IMR-90 (cell line): Measurements from ENCODE around the gene RAB20. TPM values are rescaled to one million over a fixed set of nuclear protein-coding genes. Genes with fewer than 3 reads are reported as not detected.

ENCODE experiments used
- ATAC-seq: fragments of 200-7000 bp; cut with Tn5 transposase; 2 replicates; pipeline ENCODE4 v1.9.1; 2020; ENCODE audit warnings: low read depth, mild to moderate bottlenecking, moderate library complexity
- BruUV-seq: library from RNA; stranded (reverse); fragments of 400-500 nt; replicated peaks from 2 replicates; lab custom pipeline; 2021; lab: Mats Ljungman, UMichigan
- CTCF ChIA-PET: fragments of 300-600 bp; formaldehyde crosslinking; extraction: SDS; loops from one replicate; lab custom pipeline; 2021; ENCODE audit warnings: antibody characterized with exemption; lab: Yijun Ruan, JAX
- POLR2A ChIA-PET: fragments of 300-600 bp; sonication (Branson Sonifier 250); formaldehyde crosslinking; loops from one replicate; lab custom pipeline; 2022; ENCODE audit warnings: antibody characterized with exemption; ENCODE audit not compliant: unreplicated experiment; lab: Charles Lee
- DNase-seq: peaks from one replicate; pipeline ENCODE4 v3.0.0; 2013
- H2AFZ ChIP-seq: replicated peaks from 2 replicates; pipeline ENCODE3; 2013; ENCODE audit warnings: low read length, mild to moderate bottlenecking; ENCODE audit not compliant: poor library complexity
- H2AK5ac ChIP-seq: 2 replicates; pipeline ENCODE4 v1.6.1; 2013; ENCODE audit warnings: low read depth, low read length, inconsistent platforms
- H2AK9ac ChIP-seq: replicated peaks from 2 replicates; pipeline ENCODE3; 2013; ENCODE audit warnings: mild to moderate bottlenecking, low read depth, low read length, moderate library complexity; ENCODE audit not compliant: poor library complexity
- H2BK120ac ChIP-seq: 2 replicates; pipeline ENCODE4 v1.6.1; 2013; ENCODE audit warnings: low read depth, low read length, inconsistent platforms
- H2BK15ac ChIP-seq: 3 replicates; pipeline ENCODE4 v1.6.1; 2013; ENCODE audit warnings: low read depth, low read length, inconsistent platforms
- H2BK20ac ChIP-seq: 2 replicates; pipeline ENCODE4 v1.6.1; 2013; ENCODE audit warnings: low read depth, mild to moderate bottlenecking, inconsistent platforms, low read length, moderate library complexity
- H2BK5ac ChIP-seq: 2 replicates; pipeline ENCODE4 v1.6.1; 2013; ENCODE audit warnings: mild to moderate bottlenecking, low read depth, low read length, inconsistent platforms; ENCODE audit not compliant: poor library complexity, severe bottlenecking
- H3K14ac ChIP-seq: replicated peaks from 2 replicates; pipeline ENCODE4 v1.6.1; 2013; ENCODE audit warnings: low read depth, low read length, inconsistent platforms
- H3K18ac ChIP-seq: 2 replicates; pipeline ENCODE4 v1.6.1; 2013; ENCODE audit warnings: low read depth, low read length, control low read depth
- H3K23ac ChIP-seq: 2 replicates; pipeline ENCODE4 v1.6.1; 2013; ENCODE audit warnings: low read depth, low read length, inconsistent platforms
- H3K27ac ChIP-seq: 2 replicates; pipeline ENCODE4 v1.5.1; 2013; ENCODE audit warnings: mild to moderate bottlenecking, control low read depth, low read length; ENCODE audit not compliant: insufficient read depth
- H3K27me3 ChIP-seq: 2 replicates; pipeline ENCODE4 v1.6.1; 2013; ENCODE audit warnings: low read length; ENCODE audit not compliant: control insufficient read depth, insufficient read depth
- H3K36me3 ChIP-seq: 2 replicates; pipeline ENCODE4 v1.6.1; 2013; ENCODE audit warnings: low read length, mixed read lengths; ENCODE audit not compliant: control insufficient read depth, insufficient read depth
- H3K4ac ChIP-seq: 2 replicates; pipeline ENCODE4 v1.6.1; 2013; ENCODE audit warnings: low read depth, low read length, inconsistent platforms
- H3K4me1 ChIP-seq: 2 replicates; pipeline ENCODE4 v1.6.1; 2013; ENCODE audit warnings: low read length, mixed read lengths; ENCODE audit not compliant: control insufficient read depth, insufficient read depth
- H3K4me2 ChIP-seq: 2 replicates; pipeline ENCODE4 v1.6.1; 2013; ENCODE audit warnings: low read depth, mild to moderate bottlenecking, control low read depth, low read length, moderate library complexity
- H3K4me3 ChIP-seq: 2 replicates; pipeline ENCODE4 v1.5.1; 2013; ENCODE audit warnings: low read depth, mild to moderate bottlenecking, control low read depth, low read length, moderate library complexity; ENCODE audit not compliant: insufficient read depth
- H3K56ac ChIP-seq: 2 replicates; pipeline ENCODE4 v1.6.1; 2013; ENCODE audit warnings: low read length, inconsistent platforms; ENCODE audit not compliant: insufficient read depth; ENCODE audit errors: extremely low read depth
- H3K79me1 ChIP-seq, 2 experiments: 2 replicates each; pipeline ENCODE4 v1.6.1; 2013; ENCODE audit warnings: low read length in 2 of 2, inconsistent platforms in 1 of 2, low read depth in 1 of 2
- H3K9ac ChIP-seq: 2 replicates; pipeline ENCODE4 v1.6.1; 2013; ENCODE audit warnings: low read depth, low read length, control low read depth
- H3K9me1 ChIP-seq: 2 replicates; pipeline ENCODE4 v1.6.1; 2013; ENCODE audit warnings: low read length, inconsistent platforms; ENCODE audit not compliant: insufficient read depth
- H3K9me3 ChIP-seq: 2 replicates; pipeline ENCODE4 v1.6.1; 2013; ENCODE audit warnings: low read length; ENCODE audit not compliant: control insufficient read depth, insufficient read depth
- H4K20me1 ChIP-seq: 2 replicates; pipeline ENCODE4 v1.6.1; 2013; ENCODE audit warnings: low read length, inconsistent platforms; ENCODE audit not compliant: insufficient read depth
- H4K5ac ChIP-seq: 2 replicates; pipeline ENCODE4 v1.6.1; 2013; ENCODE audit warnings: mild to moderate bottlenecking, low read depth, low read length, control low read depth
- H4K8ac ChIP-seq, 2 experiments: 2 replicates each; pipeline ENCODE4 v1.6.1; 2013; ENCODE audit warnings: low read depth in 2 of 2, low read length in 2 of 2, control low read depth in 1 of 2, inconsistent platforms in 1 of 2
- H4K91ac ChIP-seq: 2 replicates; pipeline ENCODE4 v1.6.1; 2013; ENCODE audit warnings: low read depth, low read length, inconsistent platforms; ENCODE audit not compliant: insufficient read depth
- BHLHE40 ChIP-seq: fragments of 150-350 bp; IDR thresholded peaks from 2 replicates; pipeline ENCODE4 v1.6.1; 2016; ENCODE audit warnings: mild to moderate bottlenecking, low read depth, low read length
- CEBPB ChIP-seq: IDR thresholded peaks from 2 replicates; pipeline ENCODE4 v1.6.1; 2012; ENCODE audit warnings: low read depth, low read length, improper control_type of control experiment
- ELK1 ChIP-seq: fragments of 150-350 bp; IDR thresholded peaks from 2 replicates; pipeline ENCODE4 v1.6.1; 2016; ENCODE audit warnings: low read depth, mild to moderate bottlenecking, low read length, moderate library complexity, borderline replicate concordance
- FOS ChIP-seq: fragments of 150-350 bp; IDR thresholded peaks from 2 replicates; pipeline ENCODE4 v1.6.1; 2016; ENCODE audit warnings: low read depth, low read length
- MAFK ChIP-seq: IDR thresholded peaks from 2 replicates; pipeline ENCODE4 v1.6.1; 2012; ENCODE audit warnings: low read depth, low read length, improper control_type of control experiment
- MXI1 ChIP-seq: IDR thresholded peaks from 2 replicates; pipeline ENCODE4 v1.6.1; 2012; ENCODE audit warnings: low read depth, mild to moderate bottlenecking, low read length, moderate library complexity, borderline replicate concordance
- NFE2L2 ChIP-seq: fragments of 150-350 bp; IDR thresholded peaks from 2 replicates; pipeline ENCODE4 v1.6.1; 2016; ENCODE audit warnings: low read depth, mild to moderate bottlenecking, low read length
- RFX5 ChIP-seq: IDR thresholded peaks from 2 replicates; pipeline ENCODE4 v1.8.0; 2012; ENCODE audit warnings: low read depth, mild to moderate bottlenecking, low read length, moderate library complexity
- SMC3 ChIP-seq: fragments of 150-350 bp; IDR thresholded peaks from 2 replicates; pipeline ENCODE4 v1.6.1; 2016; ENCODE audit warnings: low read depth, mild to moderate bottlenecking, antibody characterized with exemption, low read length, moderate library complexity
- WGBS, 2 experiments: methylation state at CpG; one replicate each; pipeline versions ENCODE4 v1.1.5 to v1.1.7; 2013; ENCODE audit warnings: missing lambda C conversion rate in 2 of 2; ENCODE audit not compliant: insufficient read length in 1 of 2; ENCODE audit errors: extremely low coverage in 2 of 2; 5-methylcytosine and 5-hydroxymethylcytosine counted together
- dilution Hi-C: fragments of 300-500 bp; cut with HindIII; formaldehyde crosslinking; loops from one replicate; pipeline ENCODE4 v1.14.3; 2018; ENCODE audit warnings: low sequenced_read_pairs; ENCODE audit not compliant: unreplicated experiment
- in situ Hi-C: fragments of 300-500 bp; cut with MboI; formaldehyde crosslinking; loops from 3 replicates; pipeline ENCODE4 v1.14.3; 2019; ENCODE audit warnings: low sequenced_read_pairs, inconsistent platforms, mixed read lengths
- intact Hi-C: fragments of 100-400 bp; cut with micrococcal nuclease; formaldehyde crosslinking; loops from 2 replicates; pipeline ENCODE4 v1.10.0; 2022
- polyA plus RNA-seq, 3 experiments: library from polyadenylated mRNA; depleted of rRNA; stranded (reverse); fragments of >200 nt; gene quantifications; 2 replicates each; pipeline ENCODE4 v1.2.3, GENCODE V29; 2012; ENCODE audit warnings: low replicate concordance in 1 of 3
- total RNA-seq: library from RNA; depleted of rRNA; stranded (reverse); fragments of >200 nt; gene quantifications from 2 replicates; pipeline ENCODE4 v1.2.3, GENCODE V29; 2012
- TF ChIP-seq, protein P1 (sequence below): fragments of 150-350 bp; IDR thresholded peaks from 2 replicates; pipeline ENCODE4 v1.6.1; 2017; ENCODE audit warnings: mild to moderate bottlenecking, antibody characterized with exemption, low read length, low read depth
- TF ChIP-seq, protein P2 (sequence below): conservative IDR thresholded peaks from 2 replicates; pipeline ENCODE4 v1.5.1; 2012; ENCODE audit warnings: mild to moderate bottlenecking, low read depth, low read length, improper control_type of control experiment

The RAB20 gene
- total and polyA plus RNA-seq, 2 of the 4 experiments (the other 2 are of a cell fraction) = 3.8 to 5.1 TPM

DNA sequence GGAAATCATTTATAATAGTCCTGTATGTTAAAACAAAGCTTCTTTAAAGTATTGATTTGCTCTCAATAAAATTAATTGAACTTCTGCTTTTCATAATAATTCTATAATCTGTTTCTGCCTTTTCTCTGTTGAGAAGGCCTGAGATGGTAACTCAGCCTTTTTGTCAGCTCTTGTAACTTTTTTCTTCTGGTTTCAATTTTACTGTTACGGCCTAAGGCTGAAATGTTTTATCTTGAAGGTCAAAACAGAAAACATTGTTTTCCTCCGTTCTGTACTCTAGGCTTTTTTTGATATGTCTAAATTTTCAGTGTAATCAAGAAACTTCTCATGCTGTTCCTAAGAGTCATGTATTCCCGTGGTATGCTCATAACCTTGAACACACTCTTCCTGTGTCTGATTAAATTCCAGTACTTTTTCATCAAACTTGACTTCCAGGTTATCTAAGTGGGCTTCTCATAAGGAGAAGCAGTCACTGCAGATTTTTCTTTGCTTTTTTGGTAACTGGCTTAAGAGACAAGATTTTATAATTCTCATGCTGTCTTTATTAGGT is 46.2 kb upstream of the RAB20 start:
- Histone ChIP-seq H2BK20ac (no peak overlapping the region), H3K56ac (no peak overlapping the region), H3K9me1 (no peaks in the 10 kb centered on the region), H2BK15ac (no peak overlapping the region), H4K5ac (no peak overlapping the region), H4K91ac (no peak overlapping the region), H3K27me3 (peaks cover 4% of the 10 kb centered on the region), H3K9me3 (no peaks in the 10 kb centered on the region), H2BK5ac (no peak overlapping the region), H3K23ac (no peak overlapping the region), H3K4me1 (no peaks in the 10 kb centered on the region), H4K8ac (no peak overlapping the region), H3K27ac (no peak overlapping the region), H3K18ac (no peak overlapping the region), H2AFZ (no peak overlapping the region), H4K20me1 (no peaks in the 10 kb centered on the region), H3K4me3 (no peak overlapping the region), H2AK9ac (no peak overlapping the region), H2BK120ac (no peak overlapping the region), H3K4ac (no peak overlapping the region), H3K79me1 (no peaks in the 10 kb centered on the region), H3K9ac (no peak overlapping the region), H3K14ac (no peak overlapping the region), H3K4me2 (no peak overlapping the region), H2AK5ac (no peak overlapping the region), H3K36me3 (no peaks in the 10 kb centered on the region)
- no CpG with 5 or more reads among the region's 3 CpGs for WGBS, 2 experiments
- CTCF ChIA-PET = no interaction called here
- ATAC-seq = no peak
- intact Hi-C loops (no loop called here), dilution Hi-C loops (no loop called here), in situ Hi-C loops (no loop called here)
- no peak for DNase-seq
- TF ChIP-seq FOS (no peak), ELK1 (no peak), MXI1 (no peak), NFE2L2 (no peak), SMC3 (no peak), RFX5 (no peak), MAFK (no peak), CEBPB (no peak), BHLHE40 (no peak)
- TF ChIP-seq, protein P1, sequence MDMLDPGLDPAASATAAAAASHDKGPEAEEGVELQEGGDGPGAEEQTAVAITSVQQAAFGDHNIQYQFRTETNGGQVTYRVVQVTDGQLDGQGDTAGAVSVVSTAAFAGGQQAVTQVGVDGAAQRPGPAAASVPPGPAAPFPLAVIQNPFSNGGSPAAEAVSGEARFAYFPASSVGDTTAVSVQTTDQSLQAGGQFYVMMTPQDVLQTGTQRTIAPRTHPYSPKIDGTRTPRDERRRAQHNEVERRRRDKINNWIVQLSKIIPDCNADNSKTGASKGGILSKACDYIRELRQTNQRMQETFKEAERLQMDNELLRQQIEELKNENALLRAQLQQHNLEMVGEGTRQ = no peak
- TF ChIP-seq, protein P2, sequence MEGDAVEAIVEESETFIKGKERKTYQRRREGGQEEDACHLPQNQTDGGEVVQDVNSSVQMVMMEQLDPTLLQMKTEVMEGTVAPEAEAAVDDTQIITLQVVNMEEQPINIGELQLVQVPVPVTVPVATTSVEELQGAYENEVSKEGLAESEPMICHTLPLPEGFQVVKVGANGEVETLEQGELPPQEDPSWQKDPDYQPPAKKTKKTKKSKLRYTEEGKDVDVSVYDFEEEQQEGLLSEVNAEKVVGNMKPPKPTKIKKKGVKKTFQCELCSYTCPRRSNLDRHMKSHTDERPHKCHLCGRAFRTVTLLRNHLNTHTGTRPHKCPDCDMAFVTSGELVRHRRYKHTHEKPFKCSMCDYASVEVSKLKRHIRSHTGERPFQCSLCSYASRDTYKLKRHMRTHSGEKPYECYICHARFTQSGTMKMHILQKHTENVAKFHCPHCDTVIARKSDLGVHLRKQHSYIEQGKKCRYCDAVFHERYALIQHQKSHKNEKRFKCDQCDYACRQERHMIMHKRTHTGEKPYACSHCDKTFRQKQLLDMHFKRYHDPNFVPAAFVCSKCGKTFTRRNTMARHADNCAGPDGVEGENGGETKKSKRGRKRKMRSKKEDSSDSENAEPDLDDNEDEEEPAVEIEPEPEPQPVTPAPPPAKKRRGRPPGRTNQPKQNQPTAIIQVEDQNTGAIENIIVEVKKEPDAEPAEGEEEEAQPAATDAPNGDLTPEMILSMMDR = no peak
- POLR2A ChIA-PET = no interaction called here
- no TSS peak for BruUV-seq
